Measurements from ENCODE around the gene HSP90B1. TPM values are rescaled to one million over a fixed set of nuclear protein-coding genes. Genes with fewer than 3 reads are reported as not detected.

The HSP90B1 gene
- total RNA-seq, 1 donor from 2014 or later: 427 TPM

GRCh38 chr12:103936679-103937078 is 6.5 kb downstream of the HSP90B1 start:
- H3K36me3 Mint-ChIP-seq (ENCODE audit: low read depth): peaks cover 64% of the 10 kb centered on the region
- DNase-seq (ENCODE audit: low spot score): no peak
- intact Hi-C loops (cut with micrococcal nuclease): no loop called here
- H3K4me1 Mint-ChIP-seq (ENCODE audit: low read depth): peaks cover 52% of the 10 kb centered on the region
- H3K27ac Mint-ChIP-seq: no peak overlapping the region
- H3K4me3 Mint-ChIP-seq: no peak overlapping the region
- no peaks in the 10 kb centered on the region for H3K27me3 Mint-ChIP-seq (ENCODE audit: insufficient read depth)
- no peaks in the 10 kb centered on the region for H3K9me3 Mint-ChIP-seq

GRCh38 chr12:103944964-103945363 is 14.8 kb downstream of the HSP90B1 start:
- Mint-ChIP-seq H3K4me3 (no peak overlapping the region), H3K36me3 (ENCODE audit: low read depth) (peaks cover 85% of the 10 kb centered on the region), H3K9me3 (no peaks in the 10 kb centered on the region), H3K27ac (no peak overlapping the region), H3K27me3 (ENCODE audit: insufficient read depth) (no peaks in the 10 kb centered on the region), H3K4me1 (ENCODE audit: low read depth) (peaks cover 39% of the 10 kb centered on the region)
- intact Hi-C loops (cut with micrococcal nuclease): loop anchor here (5.0 kb wide), 1 partner anchor 37 kb away; no protein-coding TSS in a partner anchor
- no peak for DNase-seq (ENCODE audit: low spot score)

- no peaks in the 10 kb centered on the region for H3K27me3 Mint-ChIP-seq (ENCODE audit: insufficient read depth)
- H3K4me1 Mint-ChIP-seq (ENCODE audit: low read depth): peaks cover 47% of the 10 kb centered on the region
- no peaks in the 10 kb centered on the region for H3K9me3 Mint-ChIP-seq
- peak overlapping the region; percentile 54 for H3K27ac Mint-ChIP-seq
- DNase-seq (ENCODE audit: low spot score): no peak
- H3K36me3 Mint-ChIP-seq (ENCODE audit: low read depth): peaks cover 74% of the 10 kb centered on the region
- intact Hi-C loops (cut with micrococcal nuclease): loop anchor here (5.0 kb wide), 1 partner anchor 34 kb away; no protein-coding TSS in a partner anchor
- H3K4me3 Mint-ChIP-seq: no peak overlapping the region
Observed at GRCh38 chr12:103947871-103948555, 17.8 kb downstream of the HSP90B1 start.

GRCh38 chr12:103948746-103949406 is 18.7 kb downstream of the HSP90B1 start:
- intact Hi-C loops (cut with micrococcal nuclease): loop anchor here (5.0 kb wide), 1 partner anchor 33 kb away; no protein-coding TSS in a partner anchor
- Mint-ChIP-seq H3K27ac (no peak overlapping the region), H3K4me1 (ENCODE audit: low read depth) (peaks cover 55% of the 10 kb centered on the region), H3K36me3 (ENCODE audit: low read depth) (peaks cover 74% of the 10 kb centered on the region), H3K4me3 (no peak overlapping the region), H3K27me3 (ENCODE audit: insufficient read depth) (no peaks in the 10 kb centered on the region), H3K9me3 (no peaks in the 10 kb centered on the region)
- no peak for DNase-seq (ENCODE audit: low spot score)

GRCh38 chr12:103952497-103952896 is 22.3 kb downstream of the HSP90B1 start:
- H3K4me3 Mint-ChIP-seq: peak overlapping the region; percentile 47
- H3K4me1 Mint-ChIP-seq (ENCODE audit: low read depth): peaks cover 62% of the 10 kb centered on the region
- no peaks in the 10 kb centered on the region for H3K27me3 Mint-ChIP-seq (ENCODE audit: insufficient read depth)
- peak overlapping the region; percentile 85 for H3K27ac Mint-ChIP-seq
- peaks cover 59% of the 10 kb centered on the region for H3K36me3 Mint-ChIP-seq (ENCODE audit: low read depth)
- intact Hi-C loops (cut with micrococcal nuclease): loop anchor here (1.0 kb wide), 2 partner anchors 13 to 22 kb away; partner anchors contain the start of genes HSP90B1 and TDG
- H3K9me3 Mint-ChIP-seq: no peaks in the 10 kb centered on the region
- DNase-seq (ENCODE audit: low spot score): no peak

GRCh38 chr12:103955811-103956508 is 25.8 kb downstream of the HSP90B1 start:
- Mint-ChIP-seq H3K4me1 (ENCODE audit: low read depth) (peaks cover 61% of the 10 kb centered on the region), H3K27me3 (ENCODE audit: insufficient read depth) (no peaks in the 10 kb centered on the region)

GRCh38 chr12:103956509-103957027 is 26.4 kb downstream of the HSP90B1 start:
- peak overlapping the region; percentile 100 for H3K4me3 Mint-ChIP-seq
- H3K9me3 Mint-ChIP-seq: no peaks in the 10 kb centered on the region
- H3K27ac Mint-ChIP-seq: peak overlapping the region; percentile 100
- intact Hi-C loops (cut with micrococcal nuclease): loop anchor here (1.0 to 5.0 kb wide), 9 partner anchors 9 to 1150 kb away; partner anchors contain the start of genes HCFC2, HSP90B1, NFYB and NT5DC3
- H3K36me3 Mint-ChIP-seq (ENCODE audit: low read depth): peaks cover 31% of the 10 kb centered on the region
- peak; percentile 3 for DNase-seq (ENCODE audit: low spot score)
- peaks cover 61% of the 10 kb centered on the region for H3K4me1 Mint-ChIP-seq (ENCODE audit: low read depth)
- H3K27me3 Mint-ChIP-seq (ENCODE audit: insufficient read depth): no peaks in the 10 kb centered on the region

More at GRCh38 chr12:103955811-103956508, 25.8 kb downstream of the HSP90B1 start:
- no peaks in the 10 kb centered on the region for H3K9me3 Mint-ChIP-seq
- H3K4me3 Mint-ChIP-seq: peak overlapping the region; percentile 100
- peaks cover 32% of the 10 kb centered on the region for H3K36me3 Mint-ChIP-seq (ENCODE audit: low read depth)
- no peak for DNase-seq (ENCODE audit: low spot score)
- intact Hi-C loops (cut with micrococcal nuclease): loop anchor here (2.0 to 5.0 kb wide), 6 partner anchors 77 to 1151 kb away; partner anchors contain the start of genes HCFC2, NFYB, NT5DC3 and WASHC4
- peak overlapping the region; percentile 72 for H3K27ac Mint-ChIP-seq

- Mint-ChIP-seq H3K36me3 (ENCODE audit: low read depth) (peaks cover 20% of the 10 kb centered on the region), H3K9me3 (no peaks in the 10 kb centered on the region), H3K27me3 (ENCODE audit: insufficient read depth) (no peaks in the 10 kb centered on the region), H3K4me3 (peak overlapping the region; percentile 100), H3K27ac (peak overlapping the region; percentile 100), H3K4me1 (ENCODE audit: low read depth) (peaks cover 49% of the 10 kb centered on the region)
- no peak for DNase-seq (ENCODE audit: low spot score)
- intact Hi-C loops (cut with micrococcal nuclease): loop anchor here (1.0 to 5.0 kb wide), 9 partner anchors 7 to 1149 kb away; partner anchors contain the start of genes HCFC2, HSP90B1, NFYB and NT5DC3
Observed at GRCh38 chr12:103957865-103958388, 27.7 kb downstream of the HSP90B1 start.

- DNase-seq (ENCODE audit: low spot score): no peak
- intact Hi-C loops (cut with micrococcal nuclease): loop anchor here (5.0 kb wide), 1 partner anchor 149 kb away; no protein-coding TSS in a partner anchor
- Mint-ChIP-seq H3K27ac (no peak overlapping the region), H3K4me3 (no peak overlapping the region), H3K27me3 (ENCODE audit: insufficient read depth) (no peaks in the 10 kb centered on the region), H3K9me3 (no peaks in the 10 kb centered on the region), H3K36me3 (ENCODE audit: low read depth) (peaks cover 16% of the 10 kb centered on the region), H3K4me1 (ENCODE audit: low read depth) (peaks cover 43% of the 10 kb centered on the region)
Observed at GRCh38 chr12:103958621-103959020, 28.4 kb downstream of the HSP90B1 start.

GRCh38 chr12:103960616-103961227 is 30.5 kb downstream of the HSP90B1 start:
- Mint-ChIP-seq H3K36me3 (ENCODE audit: low read depth) (peaks cover 6% of the 10 kb centered on the region), H3K4me1 (ENCODE audit: low read depth) (peaks cover 40% of the 10 kb centered on the region), H3K9me3 (no peaks in the 10 kb centered on the region), H3K27me3 (ENCODE audit: insufficient read depth) (no peaks in the 10 kb centered on the region), H3K27ac (no peak overlapping the region), H3K4me3 (no peak overlapping the region)
- intact Hi-C loops (cut with micrococcal nuclease): no loop called here
- no peak for DNase-seq (ENCODE audit: low spot score)

GRCh38 chr12:103962493-103962892 is 32.3 kb downstream of the HSP90B1 start:
- Mint-ChIP-seq H3K4me3 (no peak overlapping the region), H3K4me1 (ENCODE audit: low read depth) (peaks cover 36% of the 10 kb centered on the region), H3K27ac (no peak overlapping the region), H3K36me3 (ENCODE audit: low read depth) (peaks cover 5% of the 10 kb centered on the region), H3K9me3 (no peaks in the 10 kb centered on the region), H3K27me3 (ENCODE audit: insufficient read depth) (no peaks in the 10 kb centered on the region)
- no peak for DNase-seq (ENCODE audit: low spot score)
- intact Hi-C loops (cut with micrococcal nuclease): no loop called here

GRCh38 chr12:103964805-103965204 is 34.6 kb downstream of the HSP90B1 start:
- H3K27me3 Mint-ChIP-seq (ENCODE audit: insufficient read depth): no peaks in the 10 kb centered on the region

More at GRCh38 chr12:103964805-103965204, 34.6 kb downstream of the HSP90B1 start:
- Mint-ChIP-seq H3K36me3 (ENCODE audit: low read depth) (peaks cover 17% of the 10 kb centered on the region), H3K4me1 (ENCODE audit: low read depth) (peaks cover 42% of the 10 kb centered on the region), H3K9me3 (no peaks in the 10 kb centered on the region), H3K27ac (peak overlapping the region; percentile 99), H3K4me3 (peak overlapping the region; percentile 98)
- intact Hi-C loops (cut with micrococcal nuclease): loop anchor here (1.0 to 5.0 kb wide), 8 partner anchors 8 to 1262 kb away; partner anchors contain the start of genes EID3, HCFC2, HSP90B1 and NFYB
- no peak for DNase-seq (ENCODE audit: low spot score)

Data from activated T-helper 1 cell treated with anti-CD3 and anti-CD28 coated beads, Interleukin-12 subunit alpha, Interleukin-12 subunit beta, Interleukin-2, Interleukin-4 antibody, amounts not matched to agents 30 ng/mL and 10 ng/mL and 1 ng/mL, durations not matched to agents 14 hours and 24 hours and 36 hours (primary cell).